ENCODE measurements around the gene TMEM50B.
"Not testable (repeated sequence)": the region's sequence is repeated elsewhere in the genome, so short reads cannot be mapped to it uniquely, and the experiment has no call there.

Gene TMEM50B

DNA sequence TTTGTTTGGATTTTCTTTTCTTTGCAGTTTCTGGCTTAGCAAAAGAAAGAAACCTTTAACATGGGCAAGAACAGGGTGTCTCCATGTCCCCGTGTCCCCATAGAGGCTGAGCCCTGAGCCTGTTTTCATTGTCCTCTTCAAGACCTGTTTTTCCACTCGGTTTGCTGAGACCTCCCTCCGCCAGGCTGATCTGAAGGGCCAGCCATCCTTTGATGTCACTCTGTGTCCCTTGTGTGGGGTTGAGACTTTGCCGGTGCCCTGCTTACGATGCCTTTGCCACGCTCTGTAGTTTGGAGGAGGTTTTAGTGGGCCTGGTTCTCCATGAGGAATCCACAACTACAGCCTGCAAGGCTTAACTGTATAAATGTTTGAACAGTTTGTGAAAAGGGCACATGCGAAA is 52.7 kb downstream of the TMEM50B start:
- H3K27me3 ChIP-seq (ENCODE audit: insufficient read depth, low read length) = no peaks in the 10 kb centered on the region
- H3K36me3 ChIP-seq (ENCODE audit: insufficient read depth, low read length) = peaks cover 77% of the 10 kb centered on the region
- no peaks in the 10 kb centered on the region for H3K4me1 ChIP-seq (ENCODE audit: insufficient read depth, low read length)
- H3K4me3 ChIP-seq (ENCODE audit: low read length) = no peak overlapping the region
- H3K9me3 ChIP-seq (ENCODE audit: insufficient read depth, low read depth, low read length) = no peaks in the 10 kb centered on the region
- no peak overlapping the region for H3K27ac ChIP-seq (ENCODE audit: low read depth, low read length)
- whole genome bisulfite sequencing = 95% methylated on average over 7 of the region's 7 CpGs
- H3K9ac ChIP-seq (ENCODE audit: low read depth, low read length) = no peak overlapping the region

DNA sequence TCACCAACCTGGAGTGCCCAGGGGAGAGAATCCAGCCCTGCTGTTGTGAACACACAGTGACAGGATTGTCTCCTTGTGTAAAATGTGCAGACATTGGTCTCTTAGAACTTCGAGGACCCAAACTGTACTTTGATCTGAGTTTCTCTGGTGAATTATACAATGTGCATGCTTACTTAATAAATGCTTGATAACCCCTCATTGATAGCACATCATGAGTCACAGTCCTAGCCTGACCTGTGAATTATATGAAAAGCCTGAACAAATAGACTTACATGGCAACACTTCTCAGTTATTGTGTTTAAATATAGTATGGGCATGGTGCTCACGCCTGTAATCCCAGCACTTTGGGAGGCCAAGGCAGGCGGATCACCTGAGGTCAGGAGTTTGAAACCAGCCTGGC is 53.9 kb downstream of the TMEM50B start:
- Histone ChIP-seq H3K4me1 (ENCODE audit: insufficient read depth, low read length) (no peaks in the 10 kb centered on the region), H3K9ac (ENCODE audit: low read depth, low read length) (no peak overlapping the region), H3K4me3 (ENCODE audit: low read length) (no peak overlapping the region), H3K9me3 (ENCODE audit: insufficient read depth, low read depth, low read length) (no peaks in the 10 kb centered on the region), H3K36me3 (ENCODE audit: insufficient read depth, low read length) (peaks cover 73% of the 10 kb centered on the region), H3K27me3 (ENCODE audit: insufficient read depth, low read length) (no peaks in the 10 kb centered on the region), H3K27ac (ENCODE audit: low read depth, low read length) (no peak overlapping the region)
- 92% methylated on average over 2 of the region's 3 CpGs for WGBS

DNA sequence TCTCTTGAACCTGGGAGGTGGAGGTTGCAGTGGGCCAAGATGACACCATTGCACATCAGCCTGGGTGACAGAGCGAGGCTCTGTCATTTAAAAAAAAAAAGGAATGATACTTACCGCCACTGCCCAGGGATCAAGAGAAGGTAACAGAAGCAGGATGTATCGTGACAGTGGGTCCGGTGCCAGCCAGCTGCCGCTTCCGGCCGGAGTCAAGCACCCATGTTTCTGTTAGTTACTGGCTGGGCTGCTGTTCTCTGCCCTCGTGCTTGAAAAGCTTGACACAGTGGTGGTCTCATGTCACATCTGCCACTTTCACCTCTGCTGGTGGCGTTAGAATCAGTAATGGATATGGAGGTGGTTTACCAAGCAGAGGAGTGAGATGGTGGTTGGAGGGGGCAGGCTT is 55.6 kb downstream of the TMEM50B start:
- H3K36me3 ChIP-seq (ENCODE audit: insufficient read depth, low read length) = peaks cover 67% of the 10 kb centered on the region
- 96% methylated on average over 9 of the region's 9 CpGs for WGBS
- H3K4me3 ChIP-seq (ENCODE audit: low read length) = no peak overlapping the region
- no peaks in the 10 kb centered on the region for H3K9me3 ChIP-seq (ENCODE audit: insufficient read depth, low read depth, low read length)
- H3K27me3 ChIP-seq (ENCODE audit: insufficient read depth, low read length) = no peaks in the 10 kb centered on the region
- H3K4me1 ChIP-seq (ENCODE audit: insufficient read depth, low read length) = no peaks in the 10 kb centered on the region
- H3K9ac ChIP-seq (ENCODE audit: low read depth, low read length) = no peak overlapping the region
- no peak overlapping the region for H3K27ac ChIP-seq (ENCODE audit: low read depth, low read length)

DNA sequence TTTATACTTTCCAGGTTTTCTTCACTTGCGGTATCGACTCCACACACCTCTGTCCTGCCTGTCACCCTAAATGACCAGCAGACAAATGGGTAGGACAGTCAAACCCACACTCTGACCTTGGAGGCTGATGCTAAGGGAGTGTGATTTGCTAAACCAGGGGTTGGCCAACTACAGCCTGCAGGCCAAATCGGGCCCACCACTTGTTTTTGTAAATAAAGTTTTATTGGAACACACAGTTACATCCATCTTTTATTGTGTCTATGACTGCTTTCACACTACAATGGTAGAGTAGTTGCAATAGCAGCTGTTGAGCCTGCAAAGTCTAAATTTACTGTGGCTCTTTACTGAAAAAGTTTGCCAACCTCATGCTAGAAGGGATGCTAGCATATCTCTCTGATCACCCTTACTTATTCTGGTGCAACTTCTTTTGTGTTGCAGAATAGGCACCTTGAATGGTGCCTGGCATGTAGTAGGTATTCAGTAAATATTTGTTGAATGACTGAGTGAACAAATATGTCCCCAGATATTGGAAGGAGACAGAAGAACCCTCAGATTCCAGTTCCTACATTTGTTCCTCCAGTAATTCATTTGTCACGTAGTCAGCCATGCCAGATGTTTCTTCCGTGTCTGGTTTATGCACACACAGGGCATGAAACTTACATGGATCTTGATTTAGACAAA is 57.9 kb downstream of the TMEM50B start:
- Histone ChIP-seq H3K9me3 (ENCODE audit: insufficient read depth, low read depth, low read length) (no peaks in the 10 kb centered on the region), H3K4me1 (ENCODE audit: insufficient read depth, low read length) (no peaks in the 10 kb centered on the region), H3K36me3 (ENCODE audit: insufficient read depth, low read length) (peaks cover 61% of the 10 kb centered on the region), H3K4me3 (ENCODE audit: low read length) (no peak overlapping the region), H3K27ac (ENCODE audit: low read depth, low read length) (no peak overlapping the region), H3K9ac (ENCODE audit: low read depth, low read length) (no peak overlapping the region), H3K27me3 (ENCODE audit: insufficient read depth, low read length) (no peaks in the 10 kb centered on the region)
- WGBS = 97% methylated on average over 4 of the region's 5 CpGs

DNA sequence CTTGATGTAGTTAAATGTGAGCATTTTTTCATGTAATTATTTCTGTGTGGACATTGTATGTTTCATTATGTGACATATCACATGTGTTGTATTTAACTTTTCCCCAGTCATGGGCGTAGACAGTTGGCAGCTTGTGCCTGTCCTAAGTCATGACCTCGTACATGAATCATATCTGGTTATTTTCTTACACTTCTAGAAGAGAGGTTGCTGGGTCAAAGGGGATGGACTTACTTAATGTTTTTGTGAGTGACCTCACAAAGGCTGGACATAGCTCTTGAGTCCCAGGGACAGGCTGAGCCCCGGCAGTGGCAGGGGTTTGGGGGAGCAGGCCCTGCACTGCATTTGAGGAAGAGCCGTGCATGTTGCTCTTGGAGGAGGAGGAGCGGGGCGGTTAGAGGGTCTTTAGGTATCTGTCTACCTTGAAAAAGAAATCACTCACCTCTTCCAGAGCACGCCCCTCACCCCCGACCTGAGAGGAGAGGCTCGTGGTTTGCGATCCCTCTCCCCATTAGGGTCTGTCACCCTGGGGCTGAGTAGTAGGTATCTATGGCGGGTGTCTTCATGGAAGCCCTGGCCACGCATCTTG is 60.1 kb downstream of the TMEM50B start:
- H3K36me3 ChIP-seq (ENCODE audit: insufficient read depth, low read length) = peaks cover 68% of the 10 kb centered on the region
- no peaks in the 10 kb centered on the region for H3K9me3 ChIP-seq (ENCODE audit: insufficient read depth, low read depth, low read length)
- H3K27ac ChIP-seq (ENCODE audit: low read depth, low read length) = no peak overlapping the region
- 95% methylated on average over 10 of the region's 12 CpGs for WGBS
- H3K9ac ChIP-seq (ENCODE audit: low read depth, low read length) = no peak overlapping the region
- no peaks in the 10 kb centered on the region for H3K4me1 ChIP-seq (ENCODE audit: insufficient read depth, low read length)
- H3K27me3 ChIP-seq (ENCODE audit: insufficient read depth, low read length) = no peaks in the 10 kb centered on the region
- no peak overlapping the region for H3K4me3 ChIP-seq (ENCODE audit: low read length)

DNA sequence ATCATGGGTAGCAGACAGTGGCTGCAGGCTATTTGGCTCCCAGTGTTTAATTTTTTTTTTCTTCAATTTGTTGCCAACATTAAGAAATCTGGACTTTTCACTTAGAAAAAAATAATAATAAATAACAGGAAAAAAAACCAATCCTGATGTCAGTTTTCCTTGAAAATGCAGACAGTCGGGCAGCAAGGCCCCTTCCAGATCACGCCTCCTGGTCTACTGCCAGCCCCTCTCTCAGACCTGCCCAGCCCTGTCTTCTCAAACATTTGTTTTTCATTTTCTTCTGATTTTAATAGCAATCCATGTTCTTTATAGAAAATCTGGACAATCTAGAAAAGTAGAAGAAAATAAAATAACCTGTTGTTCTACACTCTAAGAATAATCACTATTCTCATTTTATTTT is 61.1 kb downstream of the TMEM50B start:
- H3K27ac ChIP-seq (ENCODE audit: low read depth, low read length) = no peak overlapping the region
- H3K9ac ChIP-seq (ENCODE audit: low read depth, low read length) = no peak overlapping the region
- no peaks in the 10 kb centered on the region for H3K27me3 ChIP-seq (ENCODE audit: insufficient read depth, low read length)
- H3K36me3 ChIP-seq (ENCODE audit: insufficient read depth, low read length) = peaks cover 61% of the 10 kb centered on the region
- no peak overlapping the region for H3K4me3 ChIP-seq (ENCODE audit: low read length)
- no peaks in the 10 kb centered on the region for H3K4me1 ChIP-seq (ENCODE audit: insufficient read depth, low read length)
- WGBS = 96% methylated on average over 2 of the region's 2 CpGs
- H3K9me3 ChIP-seq (ENCODE audit: insufficient read depth, low read depth, low read length) = no peaks in the 10 kb centered on the region

DNA sequence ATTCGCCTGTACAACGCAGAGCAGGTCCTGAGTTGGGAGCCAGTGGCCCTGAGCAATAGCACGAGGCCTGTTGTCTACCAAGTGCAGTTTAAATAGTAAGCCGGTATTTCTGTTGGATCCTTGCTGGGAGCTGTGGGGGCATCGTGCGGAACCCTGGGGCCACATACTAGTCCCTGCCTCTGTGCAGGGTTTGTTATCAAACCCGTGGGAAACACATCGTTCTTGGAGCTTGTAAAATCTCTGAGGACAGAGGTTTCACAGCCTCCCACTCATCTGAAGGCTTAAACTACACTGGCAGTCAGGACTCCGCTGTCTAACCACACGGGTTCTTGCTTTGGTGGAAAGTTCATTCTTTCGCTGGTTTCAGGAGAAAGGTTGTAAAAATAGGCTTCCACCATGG is 64.8 kb downstream of the TMEM50B start:
- Histone ChIP-seq H3K4me3 (ENCODE audit: low read length) (no peak overlapping the region), H3K4me1 (ENCODE audit: insufficient read depth, low read length) (0 out of 2 replicates have a peak, but pooled peaks cover 6% of the 10 kb centered on the region), H3K9ac (ENCODE audit: low read depth, low read length) (no peak overlapping the region), H3K36me3 (ENCODE audit: insufficient read depth, low read length) (peaks cover 50% of the 10 kb centered on the region), H3K9me3 (ENCODE audit: insufficient read depth, low read depth, low read length) (no peaks in the 10 kb centered on the region), H3K27me3 (ENCODE audit: insufficient read depth, low read length) (no peaks in the 10 kb centered on the region), H3K27ac (ENCODE audit: low read depth, low read length) (no peak overlapping the region)
- 95% methylated on average over 11 of the region's 11 CpGs for WGBS

DNA sequence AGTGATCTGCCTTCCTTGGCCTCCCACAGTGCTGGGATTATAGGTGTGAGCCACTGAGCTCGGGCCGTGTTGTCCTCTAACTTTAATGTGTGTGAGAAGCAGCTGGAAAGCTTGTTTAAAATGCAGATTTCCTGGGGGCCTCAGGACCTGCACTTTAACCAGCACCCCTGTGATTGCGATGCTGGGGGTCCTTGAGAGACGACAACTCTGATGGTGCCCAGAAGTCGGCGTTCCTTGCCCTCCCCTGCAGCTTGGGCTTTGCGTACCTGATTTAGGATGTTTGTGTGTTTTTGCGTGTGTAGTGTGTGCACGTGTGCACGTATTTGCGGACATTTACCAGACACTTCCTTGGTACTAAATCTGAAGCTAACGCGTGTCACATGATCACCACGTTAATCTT is 65.7 kb downstream of the TMEM50B start:
- WGBS = 85% methylated on average over 14 of the region's 14 CpGs
- Histone ChIP-seq H3K27me3 (ENCODE audit: insufficient read depth, low read length) (no peaks in the 10 kb centered on the region), H3K4me3 (ENCODE audit: low read length) (no peak overlapping the region), H3K4me1 (ENCODE audit: insufficient read depth, low read length) (0 out of 2 replicates have a peak, but pooled peaks cover 6% of the 10 kb centered on the region), H3K9me3 (ENCODE audit: insufficient read depth, low read depth, low read length) (no peaks in the 10 kb centered on the region), H3K9ac (ENCODE audit: low read depth, low read length) (no peak overlapping the region), H3K36me3 (ENCODE audit: insufficient read depth, low read length) (peaks cover 50% of the 10 kb centered on the region), H3K27ac (ENCODE audit: low read depth, low read length) (no peak overlapping the region)

DNA sequence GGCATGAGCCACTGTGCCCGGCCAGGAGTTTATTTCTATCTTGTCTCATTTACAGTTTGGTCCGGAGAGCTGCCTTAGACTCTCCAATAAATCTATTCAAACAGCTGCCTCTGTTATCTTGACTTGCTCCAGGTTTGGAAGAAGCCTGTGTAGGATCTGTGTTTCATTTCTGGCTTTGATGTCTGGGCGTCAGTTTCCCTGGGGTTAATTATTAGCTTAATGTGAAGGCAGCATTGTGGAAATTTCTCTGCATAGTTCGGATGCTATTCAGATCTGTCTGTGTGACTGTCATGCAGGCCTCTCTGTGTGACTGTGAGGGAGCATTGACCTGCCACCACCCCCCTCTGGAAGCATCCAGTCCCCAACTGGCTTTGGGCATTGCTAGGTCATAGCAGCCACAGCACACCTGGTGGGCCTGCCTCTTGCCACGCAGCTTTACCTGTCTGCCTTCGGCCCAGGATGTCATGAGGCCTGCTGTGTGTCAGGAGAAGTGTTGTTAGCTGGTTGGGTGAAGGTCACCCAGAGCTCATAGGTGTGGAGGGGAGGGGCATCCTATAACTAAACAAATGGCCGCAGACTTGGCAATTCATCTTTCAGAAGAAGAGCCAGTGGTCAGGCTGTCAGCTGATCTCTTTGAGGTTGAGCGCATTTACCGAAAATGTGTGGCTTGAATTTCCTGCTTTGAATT is 66.8 kb downstream of the TMEM50B start:
- H3K36me3 ChIP-seq (ENCODE audit: insufficient read depth, low read length) = peaks cover 41% of the 10 kb centered on the region
- no peak overlapping the region for H3K4me3 ChIP-seq (ENCODE audit: low read length)
- H3K9me3 ChIP-seq (ENCODE audit: insufficient read depth, low read depth, low read length) = no peaks in the 10 kb centered on the region
- H3K9ac ChIP-seq (ENCODE audit: low read depth, low read length) = no peak overlapping the region
- H3K4me1 ChIP-seq (ENCODE audit: insufficient read depth, low read length) = 0 out of 2 replicates have a peak, but pooled peaks cover 6% of the 10 kb centered on the region
- H3K27ac ChIP-seq (ENCODE audit: low read depth, low read length) = no peak overlapping the region
- WGBS = 86% methylated on average over 9 of the region's 9 CpGs
- no peaks in the 10 kb centered on the region for H3K27me3 ChIP-seq (ENCODE audit: insufficient read depth, low read length)

DNA sequence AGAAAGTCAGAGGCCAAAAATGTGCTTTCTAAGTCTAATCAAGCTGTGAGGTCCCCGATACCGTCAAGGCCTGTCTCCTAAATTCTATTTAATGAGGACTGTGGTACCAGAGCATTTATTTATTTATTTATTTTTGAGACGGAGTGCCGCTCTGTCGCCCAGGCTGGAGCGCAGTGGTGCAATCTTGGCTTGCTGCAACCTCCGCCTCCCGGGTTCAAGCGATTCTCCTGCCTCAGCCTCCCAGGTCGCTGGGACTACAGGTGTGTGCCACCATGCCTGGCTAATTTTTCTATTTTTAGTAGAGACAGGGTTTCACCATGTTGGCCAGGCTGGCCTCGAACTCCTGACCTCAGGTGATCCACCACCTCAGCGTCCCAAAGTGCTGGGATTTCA is 67.3 kb downstream of the TMEM50B start:
- H3K27me3 ChIP-seq (ENCODE audit: insufficient read depth, low read length); H3K27ac ChIP-seq (ENCODE audit: low read depth, low read length); H3K4me1 ChIP-seq (ENCODE audit: insufficient read depth, low read length); H3K4me3 ChIP-seq (ENCODE audit: low read length); H3K9ac ChIP-seq (ENCODE audit: low read depth, low read length); H3K9me3 ChIP-seq (ENCODE audit: insufficient read depth, low read depth, low read length): not testable (repeated sequence)
- peaks cover 38% of the 10 kb centered on the region for H3K36me3 ChIP-seq (ENCODE audit: insufficient read depth, low read length)
- WGBS = 94% methylated on average over 12 of the region's 12 CpGs

DNA sequence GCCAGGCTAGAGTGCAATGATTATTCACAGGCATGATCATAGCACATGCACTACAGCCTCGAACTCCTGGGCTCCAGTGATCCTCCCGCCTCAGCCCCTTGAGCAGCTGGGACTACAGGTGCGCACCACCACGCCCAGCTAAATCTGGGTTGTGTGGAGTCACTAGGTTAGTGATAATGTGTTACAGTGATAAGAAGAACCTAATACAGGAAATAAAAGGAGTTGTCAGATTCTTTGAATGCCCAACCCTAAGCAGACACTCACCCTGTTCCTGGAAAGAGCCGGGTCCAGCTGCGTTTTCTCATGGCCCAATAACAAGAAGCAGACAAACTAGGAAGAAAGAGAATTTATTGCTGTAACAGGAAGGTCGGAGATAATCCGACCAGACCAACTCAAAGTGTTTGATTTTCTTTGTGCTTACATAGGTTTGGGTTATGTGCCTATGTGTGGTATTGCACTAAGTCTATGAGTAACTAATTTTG is 67.8 kb downstream of the TMEM50B start:
- H3K4me3 ChIP-seq (ENCODE audit: low read length) = no peak overlapping the region
- H3K9ac ChIP-seq (ENCODE audit: low read depth, low read length) = no peak overlapping the region
- no peaks in the 10 kb centered on the region for H3K9me3 ChIP-seq (ENCODE audit: insufficient read depth, low read depth, low read length)
- 0 out of 2 replicates have a peak, but pooled peaks cover 6% of the 10 kb centered on the region for H3K4me1 ChIP-seq (ENCODE audit: insufficient read depth, low read length)
- WGBS = 97% methylated on average over 8 of the region's 8 CpGs
- no peak overlapping the region for H3K27ac ChIP-seq (ENCODE audit: low read depth, low read length)
- H3K36me3 ChIP-seq (ENCODE audit: insufficient read depth, low read length) = peaks cover 35% of the 10 kb centered on the region
- H3K27me3 ChIP-seq (ENCODE audit: insufficient read depth, low read length) = no peaks in the 10 kb centered on the region
